H4 (cell line): ENCODE results near the gene PLAU. TPM values are rescaled to one million over a fixed set of nuclear protein-coding genes. Genes with fewer than 3 reads are reported as not detected.
"Not testable (repeated sequence)": the region's sequence is repeated elsewhere in the genome, so short reads cannot be mapped to it uniquely, and the experiment has no call there.

Source experiments
- DNase-seq: peaks from one replicate; pipeline ENCODE4 v3.0.0-alpha.2; 2015; ENCODE audit warnings: low spot score
- total RNA-seq: library from RNA; depleted of rRNA; stranded (reverse); fragments of >200 nt; shearing (Covaris generic); gene quantifications from 2 replicates; pipeline ENCODE4 v1.2.3, GENCODE V29; 2014

The PLAU gene
- total RNA-seq, 1 experiment from 2014 or later: 153 TPM

- DNase-seq: no peak
Observed at GRCh38 chr10:73922007-73922863, 11.3 kb downstream of the PLAU start.

- no peak for DNase-seq
Observed at GRCh38 chr10:73922864-73923133, 11.9 kb downstream of the PLAU start.

- DNase-seq: no peak
Observed at GRCh38 chr10:73923935-73924598, 13.1 kb downstream of the PLAU start.

- DNase-seq: no peak
Observed at GRCh38 chr10:73924935-73925334, 14.0 kb downstream of the PLAU start.

GRCh38 chr10:73925539-73925938, 14.6 kb downstream of the PLAU start:
- no peak for DNase-seq

- no peak for DNase-seq
Observed at GRCh38 chr10:73926152-73926764, 15.3 kb downstream of the PLAU start.

GRCh38 chr10:73930630-73931327, 19.8 kb downstream of the PLAU start:
- DNase-seq: not testable (repeated sequence)

GRCh38 chr10:73931767-73932619, 21.1 kb downstream of the PLAU start:
- DNase-seq: peak; percentile 64

- no peak for DNase-seq
Observed at GRCh38 chr10:73932620-73933112, 21.7 kb downstream of the PLAU start.

- no peak for DNase-seq
Observed at GRCh38 chr10:73934074-73934473, 23.1 kb downstream of the PLAU start.

- DNase-seq: no peak
Observed at GRCh38 chr10:73935895-73936294, 25.0 kb downstream of the PLAU start.

GRCh38 chr10:73937333-73938043, 26.6 kb downstream of the PLAU start:
- no peak for DNase-seq

- peak; percentile 51 for DNase-seq
Observed at GRCh38 chr10:73940634-73941221, 29.8 kb downstream of the PLAU start.

GRCh38 chr10:73941300-73941699, 30.4 kb downstream of the PLAU start:
- no peak for DNase-seq

- DNase-seq: no peak
Observed at GRCh38 chr10:73944356-73945100, 33.6 kb downstream of the PLAU start.

- no peak for DNase-seq
Observed at GRCh38 chr10:73946253-73947145, 35.6 kb downstream of the PLAU start.

- DNase-seq: no peak
Observed at GRCh38 chr10:73948947-73949633, 38.2 kb downstream of the PLAU start.
